ENCODE results near the gene TOMM5. TPM values are rescaled to one million over a fixed set of nuclear protein-coding genes. Genes with fewer than 3 reads are reported as not detected.

The TOMM5 gene
- total and polyA plus RNA-seq, 2 of the 4 experiments (the other 2 are of a cell fraction), result 159 to 206 TPM

DNA sequence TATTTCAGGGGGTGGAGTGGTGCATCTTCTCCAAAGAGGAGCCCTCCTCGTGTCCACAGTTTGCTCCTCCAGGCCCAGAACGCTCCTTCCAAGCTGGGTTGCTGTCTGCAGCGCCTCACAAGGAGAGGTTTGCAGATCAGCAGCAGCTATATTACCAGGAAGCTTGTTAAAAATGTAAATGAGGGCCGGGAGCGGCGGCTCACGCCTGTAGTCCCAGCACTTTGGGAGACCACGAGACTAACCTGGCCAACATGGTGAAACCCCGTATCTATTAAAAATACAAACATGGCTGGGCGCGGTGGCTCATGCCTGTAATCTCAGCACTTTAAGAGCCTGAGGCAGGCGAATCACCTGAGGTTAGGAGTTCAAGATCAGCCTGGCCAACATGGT lies 33.4 kb upstream of the TOMM5 start:
- H3K9ac ChIP-seq (ENCODE audit: low read depth, low read length), result no peak overlapping the region
- H4K20me1 ChIP-seq (ENCODE audit: insufficient read depth, low read length), result no peaks in the 10 kb centered on the region
- no peak overlapping the region for H3K23ac ChIP-seq (ENCODE audit: low read depth, low read length)
- no peak overlapping the region for H3K56ac ChIP-seq (ENCODE audit: extremely low read depth, insufficient read depth, low read length)
- TF ChIP-seq, protein P1, sequence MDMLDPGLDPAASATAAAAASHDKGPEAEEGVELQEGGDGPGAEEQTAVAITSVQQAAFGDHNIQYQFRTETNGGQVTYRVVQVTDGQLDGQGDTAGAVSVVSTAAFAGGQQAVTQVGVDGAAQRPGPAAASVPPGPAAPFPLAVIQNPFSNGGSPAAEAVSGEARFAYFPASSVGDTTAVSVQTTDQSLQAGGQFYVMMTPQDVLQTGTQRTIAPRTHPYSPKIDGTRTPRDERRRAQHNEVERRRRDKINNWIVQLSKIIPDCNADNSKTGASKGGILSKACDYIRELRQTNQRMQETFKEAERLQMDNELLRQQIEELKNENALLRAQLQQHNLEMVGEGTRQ (IDR thresholded peaks at IDR 0.05; ENCODE audit: low read depth, low read length), result no peak
- TF ChIP-seq RCOR1 (IDR thresholded peaks at IDR 0.05; ENCODE audit: insufficient replicate concordance, low read length), result no peak
- no peak for TF ChIP-seq POLR2A (IDR thresholded peaks at IDR 0.05; ENCODE audit: low read depth, low read length)
- TF ChIP-seq SMC3 (IDR thresholded peaks at IDR 0.05; ENCODE audit: low read depth, low read length), result no peak
- TF ChIP-seq MAFK (IDR thresholded peaks at IDR 0.05; ENCODE audit: low read depth, low read length), result no peak
- no peak for TF ChIP-seq MAZ (IDR thresholded peaks at IDR 0.05; ENCODE audit: borderline replicate concordance, low read depth, low read length)
- no peak overlapping the region for H2AK5ac ChIP-seq (ENCODE audit: low read depth, low read length)
- peaks cover 2% of the 10 kb centered on the region for H3K4me1 ChIP-seq (ENCODE audit: control insufficient read depth, insufficient read depth, low read length)
- no peak overlapping the region for H2BK5ac ChIP-seq (ENCODE audit: low read depth, low read length, poor library complexity, severe bottlenecking)
- POLR2A ChIA-PET (ENCODE audit: unreplicated experiment), result no interaction called here
- H3K4me2 ChIP-seq (ENCODE audit: low read depth, low read length), result no peak overlapping the region
- no peak for ATAC-seq (ENCODE audit: low read depth)
- no peaks in the 10 kb centered on the region for H3K9me3 ChIP-seq (ENCODE audit: control insufficient read depth, insufficient read depth, low read length)
- no peak overlapping the region for H3K27ac ChIP-seq (ENCODE audit: insufficient read depth, low read length)
- peaks cover 11% of the 10 kb centered on the region for H3K27me3 ChIP-seq (ENCODE audit: control insufficient read depth, insufficient read depth, low read length)
- H4K5ac ChIP-seq (ENCODE audit: low read depth, low read length), result no peak overlapping the region
- no peaks in the 10 kb centered on the region for H3K36me3 ChIP-seq (ENCODE audit: control insufficient read depth, insufficient read depth, low read length)
- dilution Hi-C loops (cut with HindIII; ENCODE audit: low sequenced_read_pairs, unreplicated experiment) (no loop called here), intact Hi-C loops (cut with micrococcal nuclease) (no loop called here), in situ Hi-C loops (cut with MboI; ENCODE audit: low sequenced_read_pairs) (no loop called here)
- H2BK20ac ChIP-seq (ENCODE audit: low read depth, low read length), result no peak overlapping the region
- H3K9me1 ChIP-seq (ENCODE audit: insufficient read depth, low read length), result no peaks in the 10 kb centered on the region
- H3K18ac ChIP-seq (ENCODE audit: low read depth, low read length), result no peak overlapping the region
- no TSS peak for BruUV-seq (replicated peaks)
- no peak overlapping the region for H2AK9ac ChIP-seq (replicated peaks; ENCODE audit: low read depth, low read length, poor library complexity)
- H3K14ac ChIP-seq (replicated peaks; ENCODE audit: low read depth, low read length), result no peak overlapping the region
- H2BK120ac ChIP-seq (ENCODE audit: low read depth, low read length), result no peak overlapping the region
- no peak overlapping the region for H4K91ac ChIP-seq (ENCODE audit: insufficient read depth, low read depth, low read length)
- no peak for DNase-seq
- no peak overlapping the region for H2BK15ac ChIP-seq (ENCODE audit: low read depth, low read length)
- H2AFZ ChIP-seq (replicated peaks; ENCODE audit: low read length, poor library complexity), result no peak overlapping the region
- CTCF ChIA-PET, result no interaction called here
- 77% methylated on average over 3 of the region's 12 CpGs; no CpG with 5 or more reads in 1 of the 2 experiments for WGBS, 2 experiments (ENCODE audit: extremely low coverage in 2 of 2, insufficient read length in 1 of 2)
- H3K4me3 ChIP-seq (ENCODE audit: insufficient read depth, low read depth, low read length), result no peak overlapping the region
- no peak overlapping the region for H4K8ac ChIP-seq (ENCODE audit: low read depth in 2 of 2, low read length in 2 of 2)
- H3K4ac ChIP-seq (ENCODE audit: low read depth, low read length), result no peak overlapping the region
- H3K79me1 ChIP-seq (ENCODE audit: low read depth in 1 of 2, low read length in 2 of 2), result no peaks in the 10 kb centered on the region
